Thoracic aorta (tissue), 2 donors: ENCODE data around the gene OTUB2. TPM values are rescaled to one million over a fixed set of nuclear protein-coding genes. Genes with fewer than 3 reads are reported as not detected.

Source experiments
- ATAC-seq: fragments of 150-250 bp; one replicate; pipeline ENCODE4 v1.8.0; 2017; ENCODE audit warnings: low read depth; ENCODE audit not compliant: insufficient number of reproducible peaks, low FRiP score
- DNase-seq: peaks from one replicate; pipeline ENCODE4 v3.0.0-alpha.2; 2020; ENCODE audit warnings: low spot score
- H3K27ac ChIP-seq, 2 donors: fragments of 200-600 bp; sonication (generic); 1 replicate in 1 of 2; 2 replicates in 1 of 2; pipeline ENCODE4 v1.5.1; 2016; ENCODE audit warnings: mild to moderate bottlenecking in 2 of 2, moderate library complexity in 2 of 2
- H3K27me3 ChIP-seq: fragments of 200-600 bp; sonication (generic); replicated peaks from 2 replicates; pipeline ENCODE4 v1.6.0; 2016; ENCODE audit warnings: mild to moderate bottlenecking; ENCODE audit not compliant: insufficient read depth
- H3K36me3 ChIP-seq: fragments of 200-600 bp; sonication (generic); one replicate; pipeline ENCODE4 v1.5.1; 2016
- H3K4me1 ChIP-seq, 2 donors: fragments of 200-600 bp; sonication (generic); 1 replicate in 1 of 2; 2 replicates in 1 of 2; pipeline versions ENCODE4 v1.5.1 to v1.6.0; 2016; ENCODE audit warnings: low read depth in 2 of 2, mild to moderate bottlenecking in 1 of 2; ENCODE audit not compliant: control insufficient read depth in 1 of 2
- H3K4me3 ChIP-seq: fragments of 200-600 bp; sonication (generic); 2 replicates; pipeline ENCODE4 v1.5.1; 2016; ENCODE audit warnings: mild to moderate bottlenecking
- H3K9me3 ChIP-seq: fragments of 200-600 bp; sonication (generic); 2 replicates; pipeline ENCODE4 v1.5.1; 2016
- total RNA-seq, 2 donors: library from RNA; depleted of rRNA; stranded (reverse); fragments of >200 nt; gene quantifications; one replicate each; pipeline versions ENCODE4 v1.1.0 to v1.2.3, GENCODE V29; 2016
- TF ChIP-seq, protein P1 (sequence below): fragments of 200-600 bp; sonication (generic); IDR thresholded peaks from one replicate; pipeline ENCODE4 v1.5.1; 2019; ENCODE audit warnings: antibody characterized with exemption

The OTUB2 gene
- total RNA-seq, 2 donors from 2014 or later = 0.14 to 0.71 TPM

GRCh38 chr14:94047581-94047980 lies 21.4 kb downstream of the OTUB2 start:
- Histone ChIP-seq H3K4me3 (no peak overlapping the region), H3K9me3 (no peaks in the 10 kb centered on the region), H3K27me3 (no peaks in the 10 kb centered on the region), H3K4me1 (peaks cover 0 to 2% of the 10 kb centered on the region in 2 donors), H3K36me3 (peaks cover 62% of the 10 kb centered on the region), H3K27ac (no peak overlapping the region)
- ATAC-seq (no peak), DNase-seq (no peak)
- TF ChIP-seq, protein P1, sequence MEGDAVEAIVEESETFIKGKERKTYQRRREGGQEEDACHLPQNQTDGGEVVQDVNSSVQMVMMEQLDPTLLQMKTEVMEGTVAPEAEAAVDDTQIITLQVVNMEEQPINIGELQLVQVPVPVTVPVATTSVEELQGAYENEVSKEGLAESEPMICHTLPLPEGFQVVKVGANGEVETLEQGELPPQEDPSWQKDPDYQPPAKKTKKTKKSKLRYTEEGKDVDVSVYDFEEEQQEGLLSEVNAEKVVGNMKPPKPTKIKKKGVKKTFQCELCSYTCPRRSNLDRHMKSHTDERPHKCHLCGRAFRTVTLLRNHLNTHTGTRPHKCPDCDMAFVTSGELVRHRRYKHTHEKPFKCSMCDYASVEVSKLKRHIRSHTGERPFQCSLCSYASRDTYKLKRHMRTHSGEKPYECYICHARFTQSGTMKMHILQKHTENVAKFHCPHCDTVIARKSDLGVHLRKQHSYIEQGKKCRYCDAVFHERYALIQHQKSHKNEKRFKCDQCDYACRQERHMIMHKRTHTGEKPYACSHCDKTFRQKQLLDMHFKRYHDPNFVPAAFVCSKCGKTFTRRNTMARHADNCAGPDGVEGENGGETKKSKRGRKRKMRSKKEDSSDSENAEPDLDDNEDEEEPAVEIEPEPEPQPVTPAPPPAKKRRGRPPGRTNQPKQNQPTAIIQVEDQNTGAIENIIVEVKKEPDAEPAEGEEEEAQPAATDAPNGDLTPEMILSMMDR = no peak

DNA sequence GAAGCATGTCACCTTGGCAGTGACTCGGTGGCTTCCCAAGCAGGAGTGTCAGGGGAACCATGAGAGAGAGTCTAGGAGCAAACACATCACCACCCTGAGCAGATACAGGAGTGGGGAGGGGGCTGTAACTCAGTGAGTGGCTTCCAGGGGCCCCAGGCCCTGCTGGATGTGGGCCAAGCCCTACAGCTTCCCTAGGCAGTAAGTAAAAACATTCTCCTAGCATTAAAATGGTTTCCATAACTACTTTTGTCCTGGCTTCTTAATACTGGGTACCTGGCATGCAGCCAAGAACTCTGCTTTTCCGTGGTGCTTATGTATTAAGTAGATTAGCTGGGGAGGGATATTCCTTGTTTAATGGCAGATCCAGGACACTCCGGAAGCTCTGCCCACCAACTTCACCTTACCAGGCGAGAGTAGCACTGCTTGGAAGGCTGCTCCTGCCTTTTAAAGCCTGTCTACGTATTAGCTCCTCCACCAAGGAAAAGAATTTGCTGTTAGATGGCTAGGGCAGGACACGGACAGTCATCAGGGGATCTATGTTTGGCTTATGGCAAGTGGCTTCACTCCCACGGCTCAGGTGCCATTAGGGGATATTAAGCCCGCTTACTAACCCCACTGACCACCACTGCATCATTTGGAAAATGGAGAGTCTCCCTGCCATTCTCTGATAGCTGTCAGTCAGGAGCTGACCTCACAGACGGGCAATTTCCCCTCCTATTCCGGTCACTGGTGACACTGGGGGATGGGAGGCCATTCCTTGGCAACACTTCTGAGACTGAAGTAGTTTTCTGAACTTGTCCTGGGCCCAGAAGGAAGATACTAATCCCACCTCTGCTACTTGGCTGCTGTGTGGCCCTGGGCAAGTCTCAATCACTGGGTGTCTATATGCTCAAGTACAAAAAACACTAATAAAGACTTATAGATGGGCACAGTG lies 22.8 kb downstream of the OTUB2 start:
- H3K27ac ChIP-seq = no peak overlapping the region
- DNase-seq (no peak), ATAC-seq (no peak)
- H3K36me3 ChIP-seq = peaks cover 70% of the 10 kb centered on the region
- H3K27me3 ChIP-seq = no peaks in the 10 kb centered on the region
- H3K9me3 ChIP-seq = no peaks in the 10 kb centered on the region
- TF ChIP-seq, protein P1 = no peak
- H3K4me1 ChIP-seq = no peaks in the 10 kb centered on the region
- no peak overlapping the region for H3K4me3 ChIP-seq

GRCh38 chr14:94049625-94050023 lies 23.5 kb downstream of the OTUB2 start:
- DNase-seq (no peak), ATAC-seq (no peak)
- no peak overlapping the region for H3K4me3 ChIP-seq
- no peaks in the 10 kb centered on the region for H3K4me1 ChIP-seq
- H3K9me3 ChIP-seq = no peaks in the 10 kb centered on the region
- TF ChIP-seq, protein P1 = no peak
- no peaks in the 10 kb centered on the region for H3K27me3 ChIP-seq
- peaks cover 77% of the 10 kb centered on the region for H3K36me3 ChIP-seq
- H3K27ac ChIP-seq = no peak overlapping the region

GRCh38 chr14:94050231-94050880 lies 24.2 kb downstream of the OTUB2 start:
- DNase-seq = no peak
- ATAC-seq = no peak

GRCh38 chr14:94051115-94051514 lies 25.0 kb downstream of the OTUB2 start:
- Histone ChIP-seq H3K27ac (no peak overlapping the region), H3K27me3 (no peaks in the 10 kb centered on the region), H3K4me3 (no peak overlapping the region), H3K9me3 (no peaks in the 10 kb centered on the region), H3K4me1 (no peaks in the 10 kb centered on the region), H3K36me3 (peaks cover 92% of the 10 kb centered on the region)
- TF ChIP-seq, protein P1 = no peak
- no peak for ATAC-seq
- no peak for DNase-seq

More at GRCh38 chr14:94050231-94050880, 24.2 kb downstream of the OTUB2 start:
- Histone ChIP-seq H3K27ac (no peak overlapping the region), H3K36me3 (peaks cover 84% of the 10 kb centered on the region), H3K9me3 (no peaks in the 10 kb centered on the region), H3K4me1 (no peaks in the 10 kb centered on the region), H3K27me3 (no peaks in the 10 kb centered on the region), H3K4me3 (no peak overlapping the region)
- TF ChIP-seq, protein P1 = no peak
